ENCODE data around the gene MARCHF5.

- TF ChIP-seq EZH2 (optimal IDR thresholded peaks at IDR 0.05; ENCODE audit: low read depth, low read length) (no peak), EZH2phosphoT487 (IDR thresholded peaks at IDR 0.05; ENCODE audit: low read length) (no peak)
- TF ChIP-seq, protein P1, sequence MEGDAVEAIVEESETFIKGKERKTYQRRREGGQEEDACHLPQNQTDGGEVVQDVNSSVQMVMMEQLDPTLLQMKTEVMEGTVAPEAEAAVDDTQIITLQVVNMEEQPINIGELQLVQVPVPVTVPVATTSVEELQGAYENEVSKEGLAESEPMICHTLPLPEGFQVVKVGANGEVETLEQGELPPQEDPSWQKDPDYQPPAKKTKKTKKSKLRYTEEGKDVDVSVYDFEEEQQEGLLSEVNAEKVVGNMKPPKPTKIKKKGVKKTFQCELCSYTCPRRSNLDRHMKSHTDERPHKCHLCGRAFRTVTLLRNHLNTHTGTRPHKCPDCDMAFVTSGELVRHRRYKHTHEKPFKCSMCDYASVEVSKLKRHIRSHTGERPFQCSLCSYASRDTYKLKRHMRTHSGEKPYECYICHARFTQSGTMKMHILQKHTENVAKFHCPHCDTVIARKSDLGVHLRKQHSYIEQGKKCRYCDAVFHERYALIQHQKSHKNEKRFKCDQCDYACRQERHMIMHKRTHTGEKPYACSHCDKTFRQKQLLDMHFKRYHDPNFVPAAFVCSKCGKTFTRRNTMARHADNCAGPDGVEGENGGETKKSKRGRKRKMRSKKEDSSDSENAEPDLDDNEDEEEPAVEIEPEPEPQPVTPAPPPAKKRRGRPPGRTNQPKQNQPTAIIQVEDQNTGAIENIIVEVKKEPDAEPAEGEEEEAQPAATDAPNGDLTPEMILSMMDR (IDR thresholded peaks at IDR 0.05; ENCODE audit: low read length): no peak
Measured at GRCh38 chr10:92284112-92284704, 6.8 kb upstream of the MARCHF5 start.
